NCI-H748 (cell line): ENCODE data around the gene UFSP2.
"Not testable (repeated sequence)": the region's sequence is repeated elsewhere in the genome, so short reads cannot be mapped to it uniquely, and the experiment has no call there.

ENCODE experiments used
- DNase-seq: peaks from one replicate; lab custom pipeline; 2025; ENCODE audit not compliant: unreplicated experiment; lab: John Stamatoyannopoulos, UW

The UFSP2 gene

DNA sequence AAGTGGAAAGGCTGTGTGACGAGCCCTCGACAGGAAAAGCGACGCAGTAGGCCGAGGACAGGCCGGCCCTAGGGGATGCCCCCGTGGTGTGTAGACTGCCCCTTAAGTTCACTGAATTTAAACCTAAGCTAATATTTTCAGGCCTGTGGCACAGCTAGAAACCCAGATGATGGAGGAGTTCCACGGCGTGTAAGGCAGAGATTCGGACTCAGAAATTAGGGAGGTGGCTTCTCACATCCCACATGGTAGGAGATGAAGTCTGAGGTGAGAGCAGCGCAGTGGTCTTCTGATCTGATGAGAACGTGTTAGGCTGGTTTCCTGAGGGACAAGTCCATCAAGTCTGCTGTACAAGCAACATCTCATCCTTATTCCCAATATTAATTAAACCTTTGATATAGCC, 37.8 kb downstream of the UFSP2 start:
- no peak for DNase-seq

GRCh38 chr4:185384930-185385331, 40.8 kb downstream of the UFSP2 start:
- peak; percentile 87 for DNase-seq

DNA sequence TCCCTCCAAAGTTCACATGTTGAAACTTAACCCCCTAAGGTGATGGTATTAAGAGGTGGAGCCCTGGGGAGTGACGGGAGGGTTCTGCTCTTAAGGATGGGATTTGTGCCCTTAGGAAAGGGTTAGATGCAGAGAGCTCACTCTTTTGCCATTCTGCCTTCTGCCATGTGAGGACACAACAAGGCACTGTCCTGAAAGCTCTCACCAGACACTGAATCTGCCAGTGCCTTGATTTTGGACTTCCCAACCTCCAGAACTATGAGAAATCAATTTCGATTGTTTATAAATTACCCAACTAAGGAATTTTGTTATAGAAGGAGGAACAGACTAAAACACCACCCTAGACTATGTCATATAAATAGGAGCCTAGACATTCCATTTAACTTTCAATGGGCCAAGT, 41.7 kb downstream of the UFSP2 start:
- DNase-seq: no peak

- DNase-seq: peak; percentile 13
These were observed 42.3 kb downstream of the UFSP2 start for GRCh38 chr4:185383451-185383850.

DNA sequence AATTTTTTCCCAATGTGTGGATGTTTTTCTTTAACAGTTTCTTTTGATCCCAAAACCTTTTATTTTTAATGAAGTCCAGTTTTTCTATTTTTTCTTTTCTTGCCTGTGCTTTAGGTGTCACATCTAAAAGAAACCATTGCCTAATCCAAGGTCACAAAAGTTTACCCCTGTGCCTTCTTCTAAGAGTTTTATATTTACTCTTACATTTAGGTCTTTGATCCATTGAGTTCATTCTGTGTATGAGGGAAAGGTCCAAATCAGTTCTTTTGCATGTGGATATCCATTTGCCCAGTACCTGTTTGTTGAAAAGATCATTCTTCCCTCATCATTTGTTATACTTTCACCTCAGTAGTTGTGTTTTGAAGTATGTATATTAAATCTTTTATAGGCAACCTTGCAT, 43.0 kb downstream of the UFSP2 start:
- no peak for DNase-seq

GRCh38 chr4:185381288-185382196, 44.2 kb downstream of the UFSP2 start:
- no peak for DNase-seq

- DNase-seq: no peak
These were observed 45.4 kb downstream of the UFSP2 start for GRCh38 chr4:185380320-185380719.

GRCh38 chr4:185379326-185380295, 46.2 kb downstream of the UFSP2 start:
- no peak for DNase-seq

DNA sequence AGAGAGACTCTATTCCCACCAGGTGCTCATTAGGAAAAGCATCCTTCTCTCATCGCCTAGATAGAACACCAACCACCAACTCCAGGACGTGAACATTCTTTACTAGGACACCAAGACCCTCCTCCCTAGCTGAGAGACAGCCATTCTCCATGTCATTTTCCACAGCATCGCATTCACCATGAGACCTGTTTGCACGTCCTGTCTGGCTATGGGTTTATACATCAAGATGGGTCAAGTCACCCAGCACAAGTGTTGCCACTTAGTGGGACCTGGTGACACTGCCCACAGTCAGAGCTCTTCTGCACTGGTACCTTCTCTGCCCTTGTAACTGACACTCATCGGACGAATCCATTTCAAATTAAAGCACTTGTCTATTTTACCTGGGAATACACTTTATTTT, 47.5 kb downstream of the UFSP2 start:
- DNase-seq: no peak

DNA sequence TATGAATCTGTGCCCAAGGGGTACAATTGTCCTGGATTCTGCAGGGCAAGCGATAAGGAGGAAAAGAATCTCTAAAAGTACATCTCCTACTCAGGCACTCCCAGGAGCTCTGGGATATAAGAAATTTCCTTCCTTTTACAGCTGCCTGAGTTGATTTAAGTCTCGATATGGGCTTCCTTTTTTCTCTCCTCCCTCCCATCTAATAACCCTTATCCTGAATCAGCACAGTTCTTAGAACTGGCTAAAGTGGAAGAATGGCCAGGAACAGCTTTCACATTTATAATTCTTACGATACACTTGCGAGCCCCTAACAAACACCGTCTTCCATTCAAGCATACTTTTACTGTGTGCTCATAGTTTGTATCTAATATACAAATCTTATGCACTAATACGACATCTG, 51.2 kb downstream of the UFSP2 start:
- no peak for DNase-seq

GRCh38 chr4:185374027-185374426, 51.7 kb downstream of the UFSP2 start:
- DNase-seq: no peak

DNA sequence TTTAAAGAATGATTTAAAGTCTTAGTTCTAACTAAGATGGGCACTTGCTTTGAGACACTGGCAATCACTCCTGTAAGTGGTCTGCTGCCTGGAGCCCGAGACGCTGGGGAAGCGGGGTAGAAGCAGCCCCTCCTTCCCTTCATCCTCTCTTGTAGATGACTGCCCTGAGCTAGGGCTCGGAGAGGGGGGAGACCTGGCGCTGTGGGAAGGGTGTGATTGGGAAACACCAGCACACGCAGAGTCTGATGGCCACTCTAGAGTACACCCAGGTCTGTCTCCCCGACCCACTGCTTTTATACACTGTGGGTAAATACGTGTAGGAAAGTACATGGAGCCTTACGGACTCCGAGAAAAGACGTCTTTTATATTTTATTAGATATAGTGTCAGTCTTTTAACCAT, 54.1 kb downstream of the UFSP2 start:
- no peak for DNase-seq

DNA sequence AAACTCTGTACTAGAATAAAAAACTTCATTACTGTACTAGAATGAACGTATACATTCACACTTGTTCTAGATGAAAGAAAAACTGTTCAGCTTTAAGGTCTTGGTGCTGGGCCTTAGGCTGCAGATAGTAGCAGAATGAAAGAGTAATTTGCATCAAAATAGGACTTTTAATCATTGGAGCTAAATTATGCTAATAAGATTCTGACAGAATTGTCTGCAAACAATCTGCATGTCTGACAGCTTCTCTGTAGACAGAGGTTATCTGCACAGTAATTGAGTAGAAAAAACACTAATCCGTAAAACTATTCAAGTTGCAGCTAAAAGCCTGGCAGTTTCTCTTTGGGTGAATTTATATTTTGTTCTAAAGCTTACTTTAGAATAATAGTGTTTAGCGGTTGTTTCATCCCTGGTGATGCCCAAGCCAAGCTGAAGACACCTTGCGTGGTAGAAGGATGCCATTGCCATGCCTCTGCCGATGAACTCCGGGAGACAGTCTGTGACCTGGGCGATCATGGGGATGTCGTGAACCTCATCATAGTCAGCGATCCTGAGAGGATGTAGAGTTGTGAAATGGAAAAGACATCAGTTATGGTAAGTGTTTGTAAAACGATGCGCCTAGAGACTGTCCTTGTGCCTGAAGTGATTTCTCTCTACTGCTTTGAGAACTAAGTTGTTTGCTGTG, 55.4 kb downstream of the UFSP2 start:
- no peak for DNase-seq

- DNase-seq: no peak
These were observed 56.0 kb downstream of the UFSP2 start for GRCh38 chr4:185369731-185370130.

DNA sequence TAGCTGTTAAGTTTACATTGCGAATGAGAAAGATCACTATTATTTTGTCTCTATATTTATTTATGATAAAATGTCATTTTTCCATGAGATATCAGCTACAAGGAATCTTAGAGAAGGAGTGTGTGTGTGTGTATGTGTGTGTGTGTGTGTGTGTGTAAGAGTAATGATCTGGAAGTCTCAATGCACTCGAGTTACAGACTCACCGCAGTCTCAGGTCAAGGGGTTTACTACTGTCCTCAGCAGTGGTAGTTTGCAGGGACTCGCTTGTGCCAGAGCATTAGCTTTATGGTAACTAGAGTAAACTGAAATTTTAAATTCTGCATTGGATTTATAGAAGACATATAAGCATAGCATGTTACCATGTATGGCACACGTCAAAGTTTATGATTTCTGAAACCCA, 60.9 kb downstream of the UFSP2 start:
- DNase-seq: no peak

GRCh38 chr4:185363251-185363650, 62.5 kb downstream of the UFSP2 start:
- DNase-seq: no peak

GRCh38 chr4:185362570-185362969, 63.2 kb downstream of the UFSP2 start:
- DNase-seq: not testable (repeated sequence)

GRCh38 chr4:185361872-185362271, 63.9 kb downstream of the UFSP2 start:
- DNase-seq: no peak

- no peak for DNase-seq
These were observed 65.9 kb downstream of the UFSP2 start for GRCh38 chr4:185359767-185360446.

DNA sequence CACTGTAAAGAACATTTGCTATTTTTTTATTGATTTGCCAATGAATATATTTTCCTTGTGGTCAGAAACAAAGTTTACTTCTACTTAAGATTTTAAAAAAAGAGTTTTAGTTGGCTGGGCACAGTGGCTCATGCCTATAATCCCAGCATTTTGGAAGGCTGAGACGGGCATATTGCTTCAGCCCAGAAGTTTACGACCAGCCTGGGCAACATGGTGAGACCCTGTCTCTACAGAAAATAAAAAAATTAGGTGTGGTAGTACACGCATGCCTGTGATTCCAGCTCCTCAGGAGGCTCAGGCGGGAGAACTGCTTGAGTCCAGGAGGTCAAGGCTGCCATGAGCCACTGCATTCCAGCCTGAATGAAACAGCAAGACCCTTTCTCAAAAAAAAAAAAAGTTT, 66.8 kb downstream of the UFSP2 start:
- no peak for DNase-seq

DNA sequence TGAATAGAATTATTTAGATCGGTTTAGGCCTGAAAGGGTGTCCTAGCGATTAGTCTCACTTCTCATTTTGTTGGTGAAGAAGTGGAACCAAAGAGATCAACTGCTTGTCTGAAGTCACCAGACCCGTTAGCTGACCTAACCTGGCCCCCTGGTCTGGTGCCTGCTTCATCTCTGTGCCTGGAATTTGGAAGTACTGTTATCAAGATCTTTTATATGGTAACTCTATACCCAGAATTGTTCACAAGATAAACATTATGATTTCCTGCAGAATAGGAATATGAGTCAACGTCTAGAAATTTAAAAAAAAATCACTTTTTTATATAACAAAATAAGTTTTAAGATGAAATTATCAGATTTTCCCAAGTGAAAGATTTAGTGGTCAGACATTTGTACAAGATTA, 67.2 kb downstream of the UFSP2 start:
- no peak for DNase-seq
